GM12875 (cell line): ENCODE data around the gene HRNR.

Experiments
- H3K4me3 ChIP-seq: one replicate; pipeline ENCODE4 v1.5.1; 2011; ENCODE audit warnings: low read depth, low read length, control low read depth
- TF ChIP-seq, protein P1 (sequence below): IDR thresholded peaks from 2 replicates; pipeline ENCODE4 v1.5.1; 2011; ENCODE audit warnings: low read depth, mild to moderate bottlenecking, control low read depth, inconsistent platforms, low read length, moderate library complexity, borderline replicate concordance; ENCODE audit not compliant: insufficient read depth

The HRNR gene

DNA sequence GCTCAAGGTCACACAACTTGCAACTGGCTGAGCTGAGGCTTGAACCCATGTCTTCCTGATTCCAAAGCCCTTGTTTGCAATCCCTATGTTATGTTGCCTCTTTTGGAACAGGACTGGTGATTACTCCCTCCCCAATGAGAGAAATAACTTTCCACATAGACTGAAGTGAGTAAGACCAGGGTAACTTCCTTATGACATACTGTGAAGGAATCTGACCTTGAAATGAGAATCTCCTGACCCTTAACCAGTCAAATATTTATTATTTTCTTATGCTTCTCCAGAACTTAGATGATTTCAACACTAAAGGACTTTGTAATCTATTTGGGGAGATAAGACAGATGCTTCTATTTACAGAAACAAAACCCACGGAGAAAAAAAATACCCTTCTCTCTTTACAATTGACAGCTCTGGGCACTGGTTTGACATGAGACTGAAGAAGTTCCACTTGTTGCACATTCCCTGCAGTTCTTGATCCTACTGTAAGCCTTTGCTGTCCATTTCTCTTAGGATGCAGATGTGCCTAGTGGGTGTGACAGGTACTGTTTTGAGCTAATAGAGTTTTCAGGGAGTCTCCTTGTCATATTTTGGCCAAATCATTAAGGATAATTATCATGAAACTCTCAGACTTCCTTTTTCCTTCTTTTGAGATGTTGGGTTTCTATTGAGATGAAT lies 61.1 kb downstream of the HRNR start:
- TF ChIP-seq, protein P1, sequence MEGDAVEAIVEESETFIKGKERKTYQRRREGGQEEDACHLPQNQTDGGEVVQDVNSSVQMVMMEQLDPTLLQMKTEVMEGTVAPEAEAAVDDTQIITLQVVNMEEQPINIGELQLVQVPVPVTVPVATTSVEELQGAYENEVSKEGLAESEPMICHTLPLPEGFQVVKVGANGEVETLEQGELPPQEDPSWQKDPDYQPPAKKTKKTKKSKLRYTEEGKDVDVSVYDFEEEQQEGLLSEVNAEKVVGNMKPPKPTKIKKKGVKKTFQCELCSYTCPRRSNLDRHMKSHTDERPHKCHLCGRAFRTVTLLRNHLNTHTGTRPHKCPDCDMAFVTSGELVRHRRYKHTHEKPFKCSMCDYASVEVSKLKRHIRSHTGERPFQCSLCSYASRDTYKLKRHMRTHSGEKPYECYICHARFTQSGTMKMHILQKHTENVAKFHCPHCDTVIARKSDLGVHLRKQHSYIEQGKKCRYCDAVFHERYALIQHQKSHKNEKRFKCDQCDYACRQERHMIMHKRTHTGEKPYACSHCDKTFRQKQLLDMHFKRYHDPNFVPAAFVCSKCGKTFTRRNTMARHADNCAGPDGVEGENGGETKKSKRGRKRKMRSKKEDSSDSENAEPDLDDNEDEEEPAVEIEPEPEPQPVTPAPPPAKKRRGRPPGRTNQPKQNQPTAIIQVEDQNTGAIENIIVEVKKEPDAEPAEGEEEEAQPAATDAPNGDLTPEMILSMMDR, result no peak

More for the DNA sequence above, 61.1 kb downstream of the HRNR start:
- no peak overlapping the region for H3K4me3 ChIP-seq
